ENCODE data around the gene FAM3C. TPM values are rescaled to one million over a fixed set of nuclear protein-coding genes. Genes with fewer than 3 reads are reported as not detected.

FAM3C gene
- total and polyA plus RNA-seq, 2 of the 8 experiments (the other 6 are each of a cell fraction or from before 2014, with no cell fraction given): 27.0 to 77.7 TPM

DNA sequence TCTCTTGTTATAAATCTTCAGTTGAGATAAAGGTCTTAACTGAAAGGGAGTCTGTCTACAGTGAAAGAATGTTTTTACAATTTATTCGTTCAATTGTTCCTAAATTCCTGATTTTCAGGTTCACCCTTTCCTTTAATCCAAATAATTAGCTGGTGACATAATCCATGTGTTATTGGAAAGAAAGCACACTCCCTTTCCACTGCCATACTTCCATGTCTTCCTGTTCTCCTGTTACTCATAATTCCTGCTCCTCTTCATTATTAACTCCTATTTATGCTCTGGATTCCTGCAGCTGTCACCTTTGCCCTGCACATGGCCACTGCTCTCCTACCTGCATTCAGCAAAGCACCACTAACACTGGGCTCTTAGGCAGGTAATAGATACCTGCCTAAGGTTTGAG, 40.0 kb upstream of the FAM3C start (continued):
- TF ChIP-seq SAP30 (IDR thresholded peaks at IDR 0.05; ENCODE audit: insufficient read depth, insufficient replicate concordance, low read length): no peak
- TF ChIP-seq CHD1 (IDR thresholded peaks at IDR 0.05; ENCODE audit: low read depth, low read length): no peak
- no peak for TF ChIP-seq KDM4A (IDR thresholded peaks at IDR 0.05; ENCODE audit: low read depth, low read length, severe bottlenecking)
- no peak for TF ChIP-seq TCF12 (IDR thresholded peaks at IDR 0.05; ENCODE audit: low read depth, low read length)
